Ovary (tissue), 3 donors: ENCODE data around the gene NOS3.

Experiments
- POLR2A ChIP-seq: fragments of 450-650 bp; IDR thresholded peaks from one replicate; pipeline ENCODE4 v1.6.1; 2017; ENCODE audit warnings: antibody characterized with exemption, mild to moderate bottlenecking, moderate library complexity
- TF ChIP-seq, protein P1 (sequence below), 3 donors: fragments of 450-650 bp in 2 of 3; fragments of 200-600 bp in 1 of 3; IDR thresholded peaks; one replicate each; pipeline versions ENCODE4 v1.5.1 to v1.8.0; 2016 to 2022; ENCODE audit warnings: antibody characterized with exemption in 3 of 3, mild to moderate bottlenecking in 1 of 3
- donor health status: DM: no; HTN: no; CAD: no.

DNA sequence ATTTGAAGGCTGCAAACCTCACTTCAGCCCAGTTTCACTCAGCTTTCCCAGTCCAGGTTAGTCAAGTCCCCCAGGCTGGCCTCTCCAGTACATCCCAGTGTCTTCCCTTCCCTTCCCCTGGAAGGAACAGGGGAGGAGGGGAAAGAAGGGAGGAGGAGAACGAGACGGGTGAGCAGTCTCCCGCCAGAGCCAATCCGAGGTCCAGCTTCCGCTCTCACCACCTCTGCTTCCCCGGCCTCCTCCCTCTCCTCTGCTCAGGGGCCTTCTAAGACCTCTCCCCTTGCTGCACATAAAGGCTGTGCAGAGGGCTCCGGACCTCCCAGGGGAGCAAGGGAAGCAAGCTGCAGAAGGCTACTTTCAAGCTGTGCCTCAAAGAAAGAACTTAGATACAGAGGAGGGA is 29.4 kb downstream of the NOS3 start:
- TF ChIP-seq, protein P1, sequence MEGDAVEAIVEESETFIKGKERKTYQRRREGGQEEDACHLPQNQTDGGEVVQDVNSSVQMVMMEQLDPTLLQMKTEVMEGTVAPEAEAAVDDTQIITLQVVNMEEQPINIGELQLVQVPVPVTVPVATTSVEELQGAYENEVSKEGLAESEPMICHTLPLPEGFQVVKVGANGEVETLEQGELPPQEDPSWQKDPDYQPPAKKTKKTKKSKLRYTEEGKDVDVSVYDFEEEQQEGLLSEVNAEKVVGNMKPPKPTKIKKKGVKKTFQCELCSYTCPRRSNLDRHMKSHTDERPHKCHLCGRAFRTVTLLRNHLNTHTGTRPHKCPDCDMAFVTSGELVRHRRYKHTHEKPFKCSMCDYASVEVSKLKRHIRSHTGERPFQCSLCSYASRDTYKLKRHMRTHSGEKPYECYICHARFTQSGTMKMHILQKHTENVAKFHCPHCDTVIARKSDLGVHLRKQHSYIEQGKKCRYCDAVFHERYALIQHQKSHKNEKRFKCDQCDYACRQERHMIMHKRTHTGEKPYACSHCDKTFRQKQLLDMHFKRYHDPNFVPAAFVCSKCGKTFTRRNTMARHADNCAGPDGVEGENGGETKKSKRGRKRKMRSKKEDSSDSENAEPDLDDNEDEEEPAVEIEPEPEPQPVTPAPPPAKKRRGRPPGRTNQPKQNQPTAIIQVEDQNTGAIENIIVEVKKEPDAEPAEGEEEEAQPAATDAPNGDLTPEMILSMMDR (IDR thresholded peaks at IDR 0.05) = no peak
- TF ChIP-seq POLR2A = no peak
